Spinal cord (tissue), 10 donors: Measurements from ENCODE around the gene DARS2. TPM values are rescaled to one million over a fixed set of nuclear protein-coding genes. Genes with fewer than 3 reads are reported as not detected.
A peak's percentile ranks its signal among the peaks of the same experiment; 100 is the strongest.

Experiments
- DNase-seq, 6 donors: peaks; one replicate each; pipeline versions ENCODE4 v3.0.0 to v3.0.0-alpha.2; 2013 to 2015; ENCODE audit warnings: low spot score in 6 of 6, low read depth in 4 of 6
- H3K27ac ChIP-seq: one replicate; pipeline ENCODE4 v1.5.1; 2013; ENCODE audit warnings: low read depth, low read length, control low read depth
- H3K27me3 ChIP-seq: one replicate; pipeline ENCODE4 v1.6.1; 2013; ENCODE audit warnings: low read length; ENCODE audit not compliant: control insufficient read depth, insufficient read depth
- H3K36me3 ChIP-seq: one replicate; pipeline ENCODE4 v1.6.1; 2013; ENCODE audit warnings: low read length; ENCODE audit not compliant: control insufficient read depth, insufficient read depth
- H3K4me1 ChIP-seq: one replicate; pipeline ENCODE4 v1.6.1; 2013; ENCODE audit warnings: low read length; ENCODE audit not compliant: control insufficient read depth, insufficient read depth
- H3K4me3 ChIP-seq: one replicate; pipeline ENCODE4 v1.5.1; 2013; ENCODE audit warnings: low read depth, low read length, control low read depth
- H3K9me3 ChIP-seq: one replicate; pipeline ENCODE4 v1.6.1; 2013; ENCODE audit warnings: low read length; ENCODE audit not compliant: control insufficient read depth, insufficient read depth
- WGBS: methylation state at CpG from one replicate; pipeline ENCODE4 v1.1.5; 2013; ENCODE audit warnings: missing lambda C conversion rate; ENCODE audit not compliant: insufficient coverage; 5-methylcytosine and 5-hydroxymethylcytosine counted together
- polyA plus RNA-seq, 2 donors: library from polyadenylated mRNA; unstranded; fragments of 120-200 nt; gene quantifications; one replicate each; pipeline ENCODE4 v1.2.1, GENCODE V29; 2013; ENCODE audit not compliant: insufficient read length in 2 of 2
- total RNA-seq, 2 donors: library from RNA; depleted of rRNA in 1 of 2; stranded (reverse); fragments of 120-200 nt in 1 of 2; fragments of >200 nt in 1 of 2; gene quantifications; one replicate each; pipeline versions ENCODE4 v1.2.3 to v1.2.4, GENCODE V29; 2013 to 2014
- donor health status: healthy.

Gene DARS2
- total and polyA plus RNA-seq, 4 donors = 15.9 to 18.5 (median 17.7) TPM

DNA sequence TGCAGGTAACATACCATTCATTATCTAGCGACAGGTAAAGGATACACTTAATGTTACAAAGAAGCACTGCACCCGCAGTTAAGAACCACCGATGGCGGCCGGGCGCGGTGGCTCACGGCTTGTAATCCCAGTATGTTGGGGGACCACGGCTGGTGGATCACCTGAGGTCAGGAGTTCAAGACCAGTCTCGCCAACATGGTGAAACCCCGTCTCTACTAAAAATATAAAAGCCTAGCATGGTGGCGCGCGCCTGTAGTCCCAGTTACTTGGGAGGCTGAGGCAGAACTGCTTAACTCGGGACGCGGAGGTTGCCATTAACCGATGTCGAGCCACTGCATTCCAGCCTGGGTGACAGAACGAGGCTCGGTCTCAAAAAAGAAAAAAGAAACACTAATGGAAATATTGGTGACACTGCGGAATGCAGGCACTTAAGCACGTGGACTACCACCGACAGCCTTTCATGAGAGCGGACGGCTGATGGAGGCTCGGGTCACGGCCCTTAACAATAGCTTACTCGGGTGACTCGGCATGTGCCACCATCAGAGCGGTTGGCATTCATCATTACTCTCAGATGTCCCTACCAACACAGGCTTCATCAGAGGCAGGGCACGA, 42.8 kb downstream of the DARS2 start:
- Histone ChIP-seq H3K4me3 (peak overlapping the region; percentile 95), H3K27me3 (no peaks in the 10 kb centered on the region), H3K27ac (peak overlapping the region; percentile 95), H3K9me3 (no peaks in the 10 kb centered on the region), H3K4me1 (peaks cover 14% of the 10 kb centered on the region), H3K36me3 (peaks cover 25% of the 10 kb centered on the region)
- WGBS = 2% methylated on average over 32 of the region's 32 CpGs
- DNase-seq = peak in 3 of 6 donors; percentile 12 to 16 (median 13)

DNA sequence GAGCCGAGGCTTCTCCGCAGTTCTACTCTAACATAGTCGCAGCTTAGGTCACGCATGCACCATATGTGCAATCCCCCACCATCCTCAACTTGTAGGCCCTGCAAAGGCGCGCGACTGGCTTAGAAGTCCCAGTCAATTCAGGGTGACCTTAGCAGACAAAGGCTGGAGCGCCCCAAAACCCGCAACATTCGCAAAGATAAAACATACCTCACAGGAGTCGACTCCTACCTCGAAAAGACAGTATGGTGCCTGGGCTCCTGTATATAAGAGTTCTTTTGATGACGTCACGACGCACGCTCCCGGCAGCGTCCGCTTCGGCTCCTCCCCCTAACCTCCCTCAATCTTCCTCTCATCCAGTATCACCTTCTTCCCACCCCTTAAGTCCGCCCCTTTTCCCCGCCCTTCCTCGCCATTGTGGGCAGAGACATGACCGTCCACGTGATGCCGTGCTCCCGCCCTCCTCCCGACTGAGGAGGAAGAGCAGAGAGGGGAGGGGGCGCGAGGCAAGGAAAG, 43.3 kb downstream of the DARS2 start, which contains the start of gene GAS5:
Gene GAS5 (minus strand): TSS at position 237 of the 513 bp plus-strand sequence.
- peak; percentile 97 to 100 (median 99) for DNase-seq
- Histone ChIP-seq H3K36me3 (peaks cover 20% of the 10 kb centered on the region), H3K4me3 (peak within 1 kb of the TSS; percentile 95), H3K9me3 (no peaks in the 10 kb centered on the region), H3K27ac (peak within 1 kb of the TSS; percentile 95), H3K4me1 (peaks cover 14% of the 10 kb centered on the region), H3K27me3 (no peaks in the 10 kb centered on the region)
- 0% methylated on average over 20 of the region's 30 CpGs for WGBS

DNA sequence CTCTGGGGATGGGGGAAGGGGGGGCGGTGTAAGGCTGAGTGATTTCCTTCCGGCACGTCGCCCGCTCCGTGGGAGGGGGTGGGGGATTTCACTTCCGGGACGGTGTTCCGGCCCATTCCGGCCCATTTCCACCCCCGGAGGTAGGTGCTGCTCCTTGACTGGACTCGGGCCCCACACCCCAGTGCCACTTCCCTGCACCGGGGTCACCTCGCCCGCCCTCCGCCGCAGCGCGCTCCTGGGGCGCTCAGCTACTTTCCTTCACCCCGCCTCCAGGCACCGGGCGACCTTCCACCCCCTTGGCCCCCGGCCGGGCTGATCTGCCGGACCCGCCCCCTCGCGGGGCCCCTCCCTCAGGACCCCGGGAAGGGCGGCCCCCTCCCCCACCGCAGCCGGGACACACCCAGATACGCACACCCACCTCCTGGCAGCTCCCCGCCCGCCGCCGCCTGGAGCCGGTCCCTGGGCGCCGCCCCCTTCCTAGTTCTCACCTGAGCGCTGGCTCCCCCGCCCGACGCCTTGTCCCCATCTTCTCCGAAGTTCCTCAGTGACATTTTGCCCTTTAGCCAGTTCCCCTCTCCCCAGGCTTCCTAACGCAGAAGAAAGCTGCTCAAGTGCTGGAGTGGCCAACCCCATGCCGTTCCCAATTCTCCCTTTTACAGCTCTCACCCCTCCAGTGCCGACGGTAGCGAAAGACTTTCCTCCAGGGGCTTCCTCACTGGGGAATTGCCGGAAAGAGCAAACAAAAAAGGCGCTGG, 44.0 kb downstream of the DARS2 start, which contains the start of gene ZBTB37:
Gene ZBTB37 (plus strand): TSS at position 115 of the 755 bp plus-strand sequence. CDS start 1,846 bp downstream, outside the sequence.
- peaks cover 14% of the 10 kb centered on the region for H3K4me1 ChIP-seq
- H3K9me3 ChIP-seq = no peaks in the 10 kb centered on the region
- peak within 1 kb of the TSS; percentile 95 for H3K27ac ChIP-seq
- WGBS = 0% methylated on average over 48 of the region's 53 CpGs
- H3K4me3 ChIP-seq = peak within 1 kb of the TSS; percentile 95
- H3K27me3 ChIP-seq = no peaks in the 10 kb centered on the region
- peak in 3 of 6 donors; percentile 3 to 26 (median 7) for DNase-seq
- H3K36me3 ChIP-seq = peaks cover 17% of the 10 kb centered on the region

DNA sequence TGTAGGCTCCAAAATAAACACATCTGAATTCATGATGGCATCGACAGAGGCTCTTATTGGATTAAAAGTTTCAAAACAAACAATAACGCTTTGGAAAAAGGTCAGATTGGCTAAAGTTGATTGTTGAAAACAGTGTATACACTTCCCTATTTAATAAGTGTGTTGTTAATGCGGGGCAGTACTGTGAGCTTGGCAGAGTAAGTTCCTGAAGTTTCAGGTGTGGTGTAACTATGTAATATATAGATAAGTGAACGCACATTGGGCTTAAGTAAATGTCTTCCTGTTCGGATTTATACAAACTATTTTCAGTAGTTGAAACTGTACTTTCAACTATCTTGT, 44.5 kb downstream of the DARS2 start:
- no peaks in the 10 kb centered on the region for H3K27me3 ChIP-seq

DNA sequence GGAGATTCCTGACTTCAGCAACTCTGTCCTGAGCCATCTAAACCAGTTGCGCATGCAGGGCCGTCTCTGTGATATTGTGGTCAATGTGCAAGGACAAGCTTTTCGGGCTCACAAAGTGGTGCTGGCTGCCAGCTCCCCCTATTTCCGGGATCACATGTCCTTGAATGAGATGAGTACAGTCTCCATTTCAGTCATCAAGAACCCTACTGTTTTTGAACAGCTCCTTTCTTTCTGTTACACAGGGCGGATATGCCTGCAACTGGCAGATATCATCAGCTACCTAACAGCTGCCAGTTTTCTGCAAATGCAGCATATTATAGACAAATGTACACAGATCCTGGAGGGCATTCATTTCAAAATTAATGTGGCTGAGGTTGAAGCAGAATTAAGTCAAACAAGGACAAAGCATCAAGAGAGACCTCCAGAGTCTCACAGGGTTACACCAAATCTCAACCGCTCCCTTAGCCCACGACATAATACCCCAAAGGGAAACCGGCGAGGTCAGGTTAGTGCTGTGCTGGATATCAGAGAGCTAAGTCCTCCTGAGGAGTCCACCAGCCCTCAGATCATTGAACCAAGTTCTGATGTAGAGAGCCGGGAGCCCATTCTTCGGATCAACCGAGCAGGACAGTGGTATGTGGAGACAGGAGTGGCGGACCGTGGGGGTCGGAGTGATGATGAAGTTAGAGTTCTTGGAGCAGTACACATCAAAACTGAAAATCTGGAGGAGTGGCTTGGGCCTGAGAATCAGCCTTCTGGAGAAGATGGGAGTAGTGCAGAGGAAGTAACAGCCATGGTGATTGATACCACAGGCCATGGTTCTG, 46.0 kb downstream of the DARS2 start:
- no peak overlapping the region for H3K4me3 ChIP-seq
- H3K27me3 ChIP-seq = no peaks in the 10 kb centered on the region
- H3K36me3 ChIP-seq = peaks cover 22% of the 10 kb centered on the region
- DNase-seq = no peak
- H3K9me3 ChIP-seq = no peaks in the 10 kb centered on the region
- H3K27ac ChIP-seq = no peak overlapping the region
- H3K4me1 ChIP-seq = peaks cover 10% of the 10 kb centered on the region
- WGBS = 91% methylated on average over 13 of the region's 15 CpGs

More for the DNA sequence above, 44.5 kb downstream of the DARS2 start:
- H3K36me3 ChIP-seq = peaks cover 20% of the 10 kb centered on the region
- H3K27ac ChIP-seq = peak overlapping the region; percentile 95
- H3K4me3 ChIP-seq = peak overlapping the region; percentile 95
- DNase-seq = no peak
- H3K9me3 ChIP-seq = no peaks in the 10 kb centered on the region
- WGBS = no CpG with 5 or more reads among the region's 5 CpGs
- H3K4me1 ChIP-seq = peaks cover 14% of the 10 kb centered on the region

DNA sequence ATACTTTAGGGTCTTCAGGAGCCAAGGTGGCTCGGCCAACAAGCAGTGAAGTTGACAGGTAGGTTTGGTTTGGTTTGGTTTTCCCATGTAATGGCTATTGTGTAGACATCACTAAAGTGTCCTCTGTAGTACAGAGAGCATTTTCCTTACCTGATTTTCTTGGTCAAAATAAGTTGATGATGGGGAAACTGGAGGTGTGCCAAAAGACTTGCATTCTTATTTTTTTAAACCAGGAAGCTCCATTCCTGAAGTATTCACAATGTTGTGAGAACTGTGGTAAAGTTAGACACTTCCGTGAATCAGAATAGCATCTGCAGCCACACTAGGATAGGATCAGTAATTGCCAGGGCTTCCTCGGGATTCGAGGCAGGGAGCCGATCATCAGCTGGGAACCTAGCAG, 46.6 kb downstream of the DARS2 start:
- no peak overlapping the region for H3K4me3 ChIP-seq
- 94% methylated on average over 5 of the region's 5 CpGs for WGBS

DNA sequence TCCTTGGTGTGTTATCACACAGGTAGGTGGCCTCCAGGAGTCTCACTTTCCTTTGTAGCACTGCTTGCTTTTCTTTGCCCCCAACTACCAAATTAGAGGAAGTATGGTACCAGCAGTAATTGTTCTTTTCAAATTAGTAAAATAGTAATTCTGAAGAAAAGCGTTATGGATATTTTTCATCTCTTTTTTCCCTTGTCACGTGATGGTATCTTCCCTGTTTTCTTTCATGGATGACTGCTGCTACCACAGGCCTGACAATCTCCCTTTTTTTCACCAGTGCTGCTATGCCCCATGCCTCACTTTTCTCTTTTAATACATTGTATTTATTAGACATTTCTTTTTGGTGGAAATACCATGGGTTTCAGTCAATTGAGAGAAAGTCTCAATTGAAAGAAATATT, 47.0 kb downstream of the DARS2 start:
- WGBS = no CpG with 5 or more reads among the region's 2 CpGs
- Histone ChIP-seq H3K36me3 (peaks cover 30% of the 10 kb centered on the region), H3K27ac (no peak overlapping the region), H3K4me1 (peaks cover 10% of the 10 kb centered on the region), H3K27me3 (no peaks in the 10 kb centered on the region), H3K9me3 (no peaks in the 10 kb centered on the region), H3K4me3 (no peak overlapping the region)
- DNase-seq = no peak

More for the DNA sequence above, 46.6 kb downstream of the DARS2 start:
- Histone ChIP-seq H3K4me1 (peaks cover 10% of the 10 kb centered on the region), H3K36me3 (peaks cover 26% of the 10 kb centered on the region), H3K27ac (no peak overlapping the region), H3K27me3 (no peaks in the 10 kb centered on the region), H3K9me3 (no peaks in the 10 kb centered on the region)
- DNase-seq = no peak

DNA sequence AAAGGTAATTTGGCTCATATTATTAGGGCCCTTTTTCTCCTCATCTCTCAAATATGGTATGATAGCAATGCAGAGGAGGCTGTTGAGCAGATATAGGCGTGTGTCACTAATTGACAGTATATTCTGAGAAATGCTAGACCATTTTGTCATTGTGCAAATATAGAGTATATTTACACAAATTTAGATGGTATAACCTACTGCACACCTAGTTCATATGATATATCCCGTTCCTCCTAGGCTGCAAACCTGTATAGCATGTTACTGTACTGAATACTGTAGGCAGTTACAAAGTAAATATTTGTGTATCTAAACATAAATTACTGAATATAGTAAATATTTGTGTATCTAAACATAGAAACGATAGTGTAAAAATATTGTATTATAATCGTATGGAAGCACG, 52.3 kb downstream of the DARS2 start:
- no peak for DNase-seq
- Histone ChIP-seq H3K27ac (no peak overlapping the region), H3K4me1 (no peaks in the 10 kb centered on the region), H3K4me3 (no peak overlapping the region), H3K9me3 (no peaks in the 10 kb centered on the region), H3K27me3 (no peaks in the 10 kb centered on the region), H3K36me3 (peaks cover 33% of the 10 kb centered on the region)
- no CpG with 5 or more reads among the region's 5 CpGs for WGBS

DNA sequence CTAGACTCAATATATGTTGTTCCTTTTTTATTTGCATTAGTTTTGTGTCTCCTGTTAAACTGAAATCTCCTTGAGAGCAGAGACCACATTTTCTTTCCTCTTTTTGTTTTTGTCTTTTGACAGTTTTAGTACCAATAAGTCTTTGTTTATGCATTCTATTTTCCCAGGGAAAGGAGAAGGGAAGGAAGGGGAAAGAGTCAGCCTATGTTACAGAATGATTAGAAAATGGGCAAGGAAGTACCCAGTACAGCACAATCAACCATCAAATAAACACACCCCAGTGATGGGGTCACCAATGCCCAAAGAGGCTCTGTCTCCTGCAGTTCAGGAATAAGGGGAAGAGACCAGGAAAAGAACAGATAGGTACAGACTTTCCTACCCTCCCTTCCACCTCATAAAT, 53.8 kb downstream of the DARS2 start:
- no peak overlapping the region for H3K4me3 ChIP-seq
- H3K27me3 ChIP-seq = no peaks in the 10 kb centered on the region
- peaks cover 35% of the 10 kb centered on the region for H3K36me3 ChIP-seq
- no peaks in the 10 kb centered on the region for H3K9me3 ChIP-seq
- no peak overlapping the region for H3K27ac ChIP-seq
- no peaks in the 10 kb centered on the region for H3K4me1 ChIP-seq
- no peak for DNase-seq
